Breast epithelium (tissue), 3 donors: ENCODE measurements around the gene PPP5C.

ENCODE experiments used
- CTCF ChIP-seq, 3 donors: fragments of 450-650 bp; IDR thresholded peaks; one replicate each; pipeline ENCODE4 v1.5.1; 2016 to 2017; ENCODE audit warnings: antibody characterized with exemption in 3 of 3, mild to moderate bottlenecking in 3 of 3, moderate library complexity in 3 of 3
- POLR2A ChIP-seq: fragments of 450-650 bp; IDR thresholded peaks from one replicate; pipeline ENCODE4 v1.6.1; 2016; ENCODE audit warnings: antibody characterized with exemption, mild to moderate bottlenecking, moderate library complexity
- POLR2AphosphoS5 ChIP-seq, 3 donors: sonication (generic); formaldehyde crosslinking; IDR thresholded peaks; one replicate each; pipeline ENCODE4 v1.6.1; 2017; ENCODE audit warnings: antibody characterized with exemption in 3 of 3

DNA sequence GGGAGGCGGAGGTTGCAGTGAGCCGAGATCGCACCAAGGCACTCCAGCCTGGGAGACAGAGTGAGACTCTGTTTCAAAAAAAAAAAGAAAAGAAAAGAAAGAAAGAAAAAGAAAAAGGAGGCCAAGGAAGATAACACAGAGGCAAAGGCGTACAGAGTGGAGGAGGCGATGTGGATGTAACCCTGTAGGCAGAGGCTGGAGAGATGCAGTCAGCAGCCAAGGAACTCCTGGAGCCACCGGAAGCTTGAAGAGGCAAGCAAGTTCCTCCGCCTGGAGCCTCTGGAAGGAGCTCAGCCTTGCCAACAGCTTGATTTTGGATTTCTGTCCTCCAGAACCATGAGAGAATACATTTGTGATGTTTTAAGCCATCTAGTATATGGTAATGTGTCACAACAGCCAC is 73.2 kb downstream of the PPP5C start:
- TF ChIP-seq CTCF (IDR thresholded peaks at IDR 0.05): no peak
- TF ChIP-seq POLR2AphosphoS5 (IDR thresholded peaks at IDR 0.05): no peak
- TF ChIP-seq POLR2A: no peak
